GM21360 (cell line): ENCODE data around the gene GPR162.

Experiments used
- ATAC-seq: cut with Tn5 transposase; IDR thresholded peaks from one replicate; pipeline ENCODE4 v1.9.1; 2021; ENCODE audit warnings: mild to moderate bottlenecking, moderate library complexity; ENCODE audit not compliant: unreplicated experiment

The GPR162 gene

GRCh38 chr12:6821591-6822425, at the start of gene GPR162:
Gene GPR162, plus strand, starts transcription at chr12:6821821. Its CDS starts 2,078 bp downstream, at chr12:6823899.
- no peak for ATAC-seq

GRCh38 chr12:6772331-6772695, 49.3 kb upstream of the GPR162 start, which contains the start of gene LAG3:
Gene LAG3, plus strand, starts transcription at chr12:6772520. Its CDS starts 333 bp downstream, at chr12:6772853.
- ATAC-seq = no peak

DNA sequence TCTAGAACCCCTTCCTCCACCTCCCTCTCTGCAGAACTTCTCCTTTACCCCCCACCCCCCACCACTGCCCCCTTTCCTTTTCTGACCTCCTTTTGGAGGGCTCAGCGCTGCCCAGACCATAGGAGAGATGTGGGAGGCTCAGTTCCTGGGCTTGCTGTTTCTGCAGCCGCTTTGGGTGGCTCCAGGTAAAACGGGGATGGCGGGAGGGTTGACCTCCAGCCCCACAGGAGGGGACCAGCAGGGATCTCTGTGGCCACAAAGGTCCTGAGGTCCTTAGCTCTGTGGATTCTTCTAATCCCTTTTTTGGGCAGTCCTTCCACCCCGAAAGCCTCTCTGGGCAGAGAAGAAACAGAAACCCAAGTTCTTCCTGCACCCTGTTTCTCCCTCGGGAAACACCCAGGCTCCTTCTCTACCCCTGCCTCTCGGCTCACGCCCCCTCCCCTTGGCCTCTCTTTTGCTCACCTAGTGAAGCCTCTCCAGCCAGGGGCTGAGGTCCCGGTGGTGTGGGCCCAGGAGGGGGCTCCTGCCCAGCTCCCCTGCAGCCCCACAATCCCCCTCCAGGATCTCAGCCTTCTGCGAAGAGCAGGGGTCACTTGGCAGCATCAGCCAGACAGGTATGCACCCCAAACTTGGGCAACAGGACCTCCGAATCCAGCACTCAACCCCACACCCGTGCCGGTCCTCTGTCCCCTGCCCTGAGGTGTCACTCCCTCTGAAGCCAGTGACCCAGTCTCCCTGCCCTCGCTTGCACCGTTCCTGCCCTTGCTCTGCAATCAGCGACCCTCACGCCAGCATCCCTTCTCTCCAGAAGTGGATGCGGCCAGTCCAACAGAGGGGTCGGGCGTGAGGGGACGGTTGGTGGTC, 48.7 kb upstream of the GPR162 start:
- no peak for ATAC-seq

DNA sequence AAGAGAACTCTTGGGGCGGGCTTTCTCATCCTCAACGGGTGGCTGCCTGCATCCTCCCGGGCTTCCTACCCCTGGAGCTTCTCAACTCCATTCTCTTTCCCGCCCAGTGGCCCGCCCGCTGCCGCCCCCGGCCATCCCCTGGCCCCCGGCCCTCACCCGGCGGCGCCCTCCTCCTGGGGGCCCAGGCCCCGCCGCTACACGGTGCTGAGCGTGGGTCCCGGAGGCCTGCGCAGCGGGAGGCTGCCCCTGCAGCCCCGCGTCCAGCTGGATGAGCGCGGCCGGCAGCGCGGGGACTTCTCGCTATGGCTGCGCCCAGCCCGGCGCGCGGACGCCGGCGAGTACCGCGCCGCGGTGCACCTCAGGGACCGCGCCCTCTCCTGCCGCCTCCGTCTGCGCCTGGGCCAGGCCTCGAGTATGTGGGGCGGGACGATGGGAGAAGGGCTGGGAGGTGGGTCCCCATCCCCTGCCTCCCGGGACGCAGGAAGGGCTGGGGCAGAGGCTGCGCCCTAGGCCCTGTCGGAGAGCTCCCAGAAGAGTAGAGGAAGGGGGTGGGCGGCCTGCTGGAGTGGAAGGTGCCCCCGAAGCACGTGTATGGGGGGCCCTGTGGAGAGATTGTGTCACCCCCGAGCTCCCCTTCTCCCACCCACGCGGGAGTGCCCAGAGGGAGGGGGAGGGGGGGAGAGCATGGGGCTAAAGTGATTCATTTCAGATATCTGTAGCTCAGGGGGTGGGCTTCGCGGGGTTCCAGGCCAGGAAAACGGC, 47.9 kb upstream of the GPR162 start:
- no peak for ATAC-seq

GRCh38 chr12:6774499-6775062, 47.0 kb upstream of the GPR162 start:
- ATAC-seq = no peak

- ATAC-seq = no peak
Measured at GRCh38 chr12:6775185-6776174, 46.1 kb upstream of the GPR162 start.

DNA sequence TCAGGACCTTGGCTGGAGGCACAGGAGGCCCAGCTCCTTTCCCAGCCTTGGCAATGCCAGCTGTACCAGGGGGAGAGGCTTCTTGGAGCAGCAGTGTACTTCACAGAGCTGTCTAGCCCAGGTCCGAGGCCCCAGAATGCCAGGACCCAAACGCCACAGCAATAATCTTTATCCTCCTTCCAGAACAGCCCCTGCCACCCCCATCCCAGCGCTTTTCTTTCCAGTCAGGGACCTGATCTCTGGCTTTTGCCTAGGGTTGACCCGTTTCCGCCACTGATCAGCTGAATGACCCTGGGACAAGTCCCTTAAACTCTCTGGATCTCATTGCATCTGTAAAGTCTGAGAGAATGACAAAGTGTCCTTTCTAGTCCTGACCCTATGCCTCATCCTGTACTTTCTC, 44.2 kb upstream of the GPR162 start:
- ATAC-seq = no peak

GRCh38 chr12:6778217-6778573, 43.4 kb upstream of the GPR162 start:
- ATAC-seq = no peak

- peak; percentile 63 for ATAC-seq
Measured at GRCh38 chr12:6778574-6779550, 42.8 kb upstream of the GPR162 start.

DNA sequence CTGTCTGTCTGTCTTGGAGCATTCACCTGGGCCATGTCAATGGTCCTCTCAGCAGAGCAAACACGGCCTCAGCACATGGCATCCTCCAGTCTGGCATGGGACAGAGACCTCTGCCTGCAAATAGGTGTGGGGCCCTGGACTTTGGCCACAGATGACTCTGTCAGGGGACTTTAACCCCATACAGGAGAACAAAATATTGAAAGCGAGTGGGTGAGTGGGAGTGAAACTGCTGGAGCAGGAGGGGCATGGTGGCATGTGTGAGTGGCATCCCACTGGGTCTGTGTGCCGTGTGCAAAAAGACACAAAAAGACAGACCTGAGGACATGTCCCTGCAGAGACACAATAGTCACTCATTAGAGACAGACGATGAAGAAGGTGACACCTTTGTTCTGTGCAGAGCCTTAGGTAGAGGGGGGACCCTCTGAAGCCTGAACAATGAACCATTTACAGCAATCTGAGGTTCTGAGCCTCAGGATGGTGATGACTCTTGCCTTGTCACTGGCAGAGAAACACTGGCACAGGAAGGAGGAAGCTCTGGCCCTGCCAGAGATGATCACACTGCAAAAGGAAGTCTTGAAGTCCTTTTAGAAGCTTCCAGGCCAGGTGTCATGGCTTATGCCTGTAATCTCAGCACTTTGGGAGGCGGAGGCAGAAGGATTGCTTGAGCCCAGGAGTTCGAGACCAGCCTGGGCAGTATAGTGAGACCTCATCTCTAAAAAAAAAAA, 41.8 kb upstream of the GPR162 start:
- no peak for ATAC-seq

DNA sequence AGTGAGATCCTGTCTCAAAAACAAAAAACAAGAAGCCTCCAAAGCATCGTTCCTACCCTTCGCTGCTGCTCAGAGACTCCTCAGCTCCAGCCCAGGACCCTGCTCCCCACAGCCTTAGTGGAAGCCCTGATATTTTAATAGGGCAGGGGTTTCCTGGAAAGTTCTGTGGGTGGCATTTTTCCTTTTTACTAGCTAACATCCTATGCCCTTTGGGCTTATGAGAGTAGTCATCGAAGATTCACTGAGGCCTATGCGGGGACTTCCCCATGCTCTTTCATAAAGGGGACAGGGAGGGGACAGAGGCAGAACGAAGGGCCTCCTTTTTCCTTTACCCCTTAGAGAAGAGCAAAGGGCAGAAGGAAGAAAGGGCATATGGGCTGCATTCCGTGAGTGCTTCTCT, 41.0 kb upstream of the GPR162 start:
- no peak for ATAC-seq

DNA sequence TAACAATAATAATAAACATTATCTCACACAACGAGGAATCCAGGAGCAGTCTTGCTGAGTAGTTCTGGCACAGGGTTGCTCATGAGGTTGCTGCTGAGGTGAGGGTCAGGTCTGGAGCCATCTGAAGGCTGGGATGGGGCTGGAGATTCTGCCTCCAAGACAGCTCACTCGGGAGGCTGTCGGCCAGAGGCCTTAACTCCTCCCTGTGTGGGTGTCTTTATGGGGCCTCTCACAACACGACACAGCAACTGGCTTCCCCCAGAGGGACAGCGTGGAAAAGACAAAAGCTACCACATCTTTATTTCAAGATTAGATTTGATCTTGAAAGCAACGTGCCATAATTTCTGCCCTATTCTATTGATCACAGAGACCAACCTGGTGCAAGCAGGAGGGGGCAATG, 39.5 kb upstream of the GPR162 start:
- ATAC-seq = no peak

GRCh38 chr12:6782850-6783566, 38.6 kb upstream of the GPR162 start:
- no peak for ATAC-seq

DNA sequence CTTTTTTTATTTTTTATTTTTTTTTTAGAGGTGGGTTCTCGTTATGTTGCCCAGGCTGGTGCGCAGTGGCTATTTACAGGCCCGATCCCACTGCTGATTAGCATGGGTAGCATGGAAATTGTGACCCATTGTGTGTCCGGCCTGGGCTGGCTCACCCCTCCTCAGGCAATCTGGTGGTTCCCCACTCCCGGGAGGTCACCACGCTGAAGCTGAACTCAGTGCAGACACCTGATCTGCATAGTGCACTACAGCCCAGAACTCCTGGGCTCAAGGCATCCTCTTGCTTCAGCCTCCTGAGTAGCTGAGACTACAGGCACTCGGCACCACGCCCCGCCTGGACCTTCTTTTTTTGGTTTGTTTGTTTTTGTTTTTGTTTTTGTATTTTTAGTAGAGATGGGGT, 37.8 kb upstream of the GPR162 start:
- ATAC-seq = no peak

- ATAC-seq = no peak
Measured at GRCh38 chr12:6784296-6784695, 37.3 kb upstream of the GPR162 start.

GRCh38 chr12:6784761-6785160, 36.9 kb upstream of the GPR162 start:
- no peak for ATAC-seq

DNA sequence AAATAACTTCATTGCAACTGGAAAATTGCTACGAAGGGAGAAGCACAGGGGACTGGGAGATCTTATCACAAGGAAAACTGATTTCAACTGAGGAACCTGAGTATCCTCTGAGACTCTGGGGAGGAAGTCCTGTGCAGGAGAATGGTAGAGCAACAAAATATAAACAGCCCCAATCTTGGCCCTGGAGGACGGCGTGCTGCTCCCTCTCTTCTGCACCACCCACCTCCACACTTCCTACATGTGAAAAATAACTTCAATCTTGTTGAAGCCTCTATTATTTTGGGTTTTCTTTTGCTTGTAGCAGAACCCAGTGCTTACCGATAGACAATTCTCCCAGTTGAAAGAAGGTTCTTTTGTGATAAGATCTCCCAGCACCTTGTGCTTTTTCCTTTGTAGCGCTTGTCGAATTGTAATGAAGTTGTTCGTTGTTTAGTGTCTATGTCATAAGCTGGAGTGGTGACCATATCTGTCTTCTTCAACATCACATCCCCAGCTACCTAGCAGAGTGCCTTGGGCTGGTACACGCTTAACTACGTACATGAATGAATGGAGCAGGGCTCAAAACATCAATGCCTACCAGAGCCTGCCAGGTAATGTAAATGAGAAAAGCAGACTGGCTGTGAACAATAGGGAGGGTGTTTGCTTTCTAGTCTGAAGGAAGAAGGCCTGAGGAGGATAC, 35.1 kb upstream of the GPR162 start:
- ATAC-seq = no peak
